NCI-H774 (cell line): ENCODE data around the gene ARHGEF5.
"Not testable (repeated sequence)": the region's sequence is repeated elsewhere in the genome, so short reads cannot be mapped to it uniquely, and the experiment has no call there.

ENCODE experiments used
- DNase-seq: peaks from one replicate; lab custom pipeline; 2025; lab: John Stamatoyannopoulos, UW

ARHGEF5 gene

DNA sequence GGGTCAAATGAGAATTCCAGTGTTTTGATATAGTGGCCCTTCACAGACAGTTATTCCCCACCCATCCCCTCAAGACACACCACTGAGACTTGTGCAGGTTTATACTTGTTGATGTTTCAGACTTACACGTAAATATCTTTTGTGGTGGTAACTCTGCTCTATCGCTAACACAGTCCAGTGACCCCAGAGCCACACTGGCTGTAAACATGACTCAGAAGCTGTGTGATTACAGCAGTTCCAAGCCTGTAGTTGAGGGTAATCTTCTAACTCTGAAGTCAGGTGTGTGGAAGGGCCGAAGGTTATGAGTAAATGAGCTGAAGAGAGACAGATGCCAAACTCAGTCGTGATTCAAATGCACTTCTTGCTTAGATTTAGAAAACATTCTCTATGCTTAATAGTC lies 28.9 kb downstream of the ARHGEF5 start:
- DNase-seq = no peak

DNA sequence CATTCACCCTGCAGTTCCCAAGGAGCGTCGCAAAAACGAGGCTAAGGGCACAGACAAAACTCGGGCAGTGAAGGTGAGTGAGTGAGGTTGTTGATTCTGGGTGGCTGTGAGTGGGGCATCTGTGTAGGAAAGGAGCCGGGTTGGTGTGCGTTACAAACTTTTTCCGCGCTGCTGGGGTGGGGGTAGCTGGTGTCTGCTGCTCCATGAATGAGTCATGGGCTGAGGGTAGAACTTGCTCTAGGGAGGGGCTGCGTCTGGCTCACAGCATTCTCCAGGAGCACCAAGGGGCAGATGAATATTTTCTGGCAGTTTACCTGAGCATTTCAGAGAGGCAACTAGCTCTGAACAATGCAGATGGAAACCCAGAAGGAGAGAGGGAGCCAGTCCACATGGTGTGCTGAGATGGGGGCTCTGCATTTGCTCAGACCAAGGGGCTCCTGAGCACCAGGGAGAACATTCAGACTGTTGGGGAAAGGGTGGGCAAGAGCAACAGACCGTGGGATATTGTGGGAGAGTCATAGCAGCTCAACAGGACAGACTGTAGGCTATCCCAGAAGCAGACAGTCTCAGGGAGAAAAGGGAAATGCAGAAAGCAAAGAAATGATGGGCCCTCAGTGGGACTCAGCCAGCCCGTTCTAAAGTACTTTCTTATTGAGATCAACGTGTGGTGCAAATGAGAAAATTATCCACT lies 29.5 kb downstream of the ARHGEF5 start:
- no peak for DNase-seq

DNA sequence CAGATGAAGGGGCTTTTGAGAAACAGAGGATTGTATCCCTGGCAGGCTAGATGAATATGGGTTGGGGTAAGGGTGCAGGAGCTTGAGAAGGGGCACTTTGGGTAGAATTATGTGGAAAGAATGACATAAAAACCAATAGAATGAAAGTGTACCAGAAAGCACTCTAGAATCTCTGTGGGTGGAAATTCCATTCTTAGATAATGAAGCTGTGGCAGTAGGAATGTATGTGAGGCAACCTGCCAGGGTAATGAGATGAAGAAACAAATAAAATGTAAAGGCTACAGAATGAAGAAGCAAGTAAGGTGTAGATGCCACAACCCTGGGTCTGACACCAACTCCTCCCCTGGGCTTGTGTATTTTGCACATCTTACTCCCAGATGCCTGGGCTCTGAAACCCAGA lies 31.5 kb downstream of the ARHGEF5 start:
- DNase-seq = no peak

DNA sequence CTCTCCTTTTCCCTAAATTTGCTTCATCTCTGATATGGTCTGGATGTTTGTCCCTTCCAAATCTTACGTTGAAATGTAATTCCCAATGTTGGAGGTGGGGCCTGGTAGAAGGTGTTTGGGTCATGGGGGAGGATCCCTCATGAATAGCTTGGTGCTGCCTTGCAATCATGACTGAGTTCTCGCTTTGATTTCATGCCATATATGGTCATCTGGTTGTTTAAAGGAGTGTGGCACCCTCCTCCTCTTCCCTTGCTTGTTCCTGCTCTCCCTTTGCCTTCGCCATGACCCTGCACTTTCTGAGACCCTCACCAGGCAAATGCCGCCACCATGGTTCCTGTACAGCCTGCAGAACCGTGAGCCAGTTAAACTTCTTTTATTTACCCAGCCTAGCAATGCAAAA lies 33.7 kb downstream of the ARHGEF5 start:
- DNase-seq = no peak

DNA sequence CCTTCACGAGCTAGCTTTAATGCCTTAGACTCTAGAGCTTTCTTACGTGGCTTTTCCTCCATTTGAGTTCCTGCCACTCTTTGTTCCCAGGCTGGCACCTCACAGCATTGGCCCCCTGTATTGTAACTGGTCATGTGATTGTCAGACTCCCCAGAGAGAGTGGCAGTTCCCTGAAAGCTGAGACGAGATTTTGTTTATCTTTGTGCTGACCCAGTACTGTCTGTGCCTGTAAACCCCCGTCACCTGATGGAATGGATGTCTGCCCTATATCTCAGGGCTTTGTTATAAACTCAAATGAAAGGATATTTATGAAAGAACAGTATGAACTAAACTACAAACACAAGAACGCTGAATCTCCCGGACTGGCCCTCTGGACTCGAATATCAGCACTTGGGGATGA lies 35.3 kb downstream of the ARHGEF5 start:
- DNase-seq = no peak

DNA sequence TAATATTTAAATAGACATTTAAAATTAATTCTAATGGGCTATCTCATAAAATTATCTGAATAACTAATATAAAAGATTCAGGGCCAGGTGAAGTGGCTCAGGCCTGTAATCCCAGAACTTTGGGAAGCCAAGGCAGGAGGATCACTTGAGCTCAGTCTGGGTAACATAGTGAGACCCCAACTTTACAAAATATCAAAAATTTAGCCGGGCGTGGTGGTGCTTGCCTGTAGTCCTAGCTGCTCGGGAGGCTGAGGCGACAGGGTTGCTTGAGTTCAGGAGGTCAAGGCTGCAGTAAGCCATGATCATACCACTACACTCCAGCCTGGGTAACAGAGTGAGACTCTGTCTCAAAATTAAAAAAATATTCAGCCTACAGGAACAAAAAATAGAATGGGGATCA lies 35.8 kb downstream of the ARHGEF5 start:
- DNase-seq = no peak

DNA sequence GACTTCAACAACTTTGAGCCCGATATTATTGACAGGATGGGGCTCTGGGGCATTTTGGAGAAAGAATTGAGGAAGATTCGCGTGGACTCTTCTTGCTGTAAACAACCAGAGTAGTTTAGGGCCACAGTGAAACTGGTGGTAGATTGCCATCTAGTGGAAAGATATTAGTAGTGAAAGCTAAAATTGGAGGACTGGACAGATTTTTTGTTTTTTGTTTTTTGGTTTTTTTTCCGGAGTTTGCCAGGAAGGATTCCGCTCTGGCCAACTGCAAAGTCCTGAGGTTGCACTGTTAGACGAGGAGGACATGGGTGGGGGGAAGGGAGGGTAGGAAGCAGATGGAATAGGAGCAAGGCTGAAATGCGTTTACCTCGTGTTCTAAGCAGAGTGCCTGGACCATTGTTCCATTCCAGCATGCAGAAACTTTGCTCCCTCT lies 36.6 kb downstream of the ARHGEF5 start:
- DNase-seq = peak; percentile 26

DNA sequence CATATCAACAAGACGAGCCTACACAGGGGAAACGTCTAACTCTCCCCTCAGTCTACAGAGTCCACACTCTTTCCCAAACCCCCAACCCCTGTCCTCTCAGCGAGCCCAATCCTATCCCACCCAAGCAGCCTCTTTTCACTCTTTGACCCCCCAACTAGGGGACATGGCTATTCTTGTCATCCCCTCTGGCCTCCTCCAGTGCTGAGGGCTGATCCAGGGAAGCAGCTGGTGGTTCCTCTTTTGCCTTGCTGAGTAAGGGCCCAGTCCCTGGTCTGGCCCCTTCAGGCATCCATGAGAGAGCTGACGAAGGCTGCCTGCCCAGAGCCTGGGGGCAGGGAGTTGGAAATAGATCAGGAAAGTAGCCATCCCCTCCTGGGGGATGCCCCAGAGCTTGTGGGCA lies 41.9 kb downstream of the ARHGEF5 start:
- DNase-seq = no peak

DNA sequence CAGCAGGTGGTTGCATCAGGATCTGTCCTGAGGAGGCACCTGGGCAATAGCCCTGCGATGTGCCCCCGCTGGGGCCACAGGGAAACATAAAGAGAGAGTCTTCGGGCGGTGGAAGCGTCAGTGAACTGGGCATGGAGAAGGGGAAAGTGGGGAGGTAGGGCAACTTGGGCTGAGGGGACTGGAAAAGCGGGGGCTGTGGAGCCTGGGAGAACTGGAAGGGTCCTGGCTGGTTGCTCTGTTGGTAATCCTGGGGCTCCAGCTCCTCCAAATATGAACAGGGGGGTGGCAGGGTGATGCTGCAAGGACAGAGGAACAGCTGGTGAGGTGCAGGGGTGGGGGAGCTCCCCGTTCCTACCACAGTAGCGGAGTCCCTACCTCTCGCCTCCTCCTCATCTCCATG lies 43.1 kb downstream of the ARHGEF5 start:
- DNase-seq = no peak

DNA sequence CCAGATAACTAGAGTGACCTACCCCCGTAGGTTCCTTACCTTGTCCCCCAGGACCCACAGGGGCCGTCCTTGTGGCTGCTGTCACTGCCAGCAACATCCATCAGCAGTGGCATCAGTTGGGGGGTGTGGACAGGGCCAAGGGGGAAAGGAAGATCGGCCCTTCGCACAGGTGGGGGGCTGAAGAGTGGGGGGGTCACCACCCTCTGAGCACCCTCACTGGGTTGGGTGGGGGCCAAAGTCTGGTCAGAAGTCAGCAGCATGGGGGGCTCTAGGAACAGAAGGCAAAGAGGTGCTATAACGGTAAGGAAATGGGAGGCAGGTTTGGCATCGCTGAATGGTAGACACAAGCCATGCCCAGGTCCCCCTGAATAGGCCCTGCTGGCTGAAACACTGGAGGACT lies 43.7 kb downstream of the ARHGEF5 start:
- DNase-seq = no peak

DNA sequence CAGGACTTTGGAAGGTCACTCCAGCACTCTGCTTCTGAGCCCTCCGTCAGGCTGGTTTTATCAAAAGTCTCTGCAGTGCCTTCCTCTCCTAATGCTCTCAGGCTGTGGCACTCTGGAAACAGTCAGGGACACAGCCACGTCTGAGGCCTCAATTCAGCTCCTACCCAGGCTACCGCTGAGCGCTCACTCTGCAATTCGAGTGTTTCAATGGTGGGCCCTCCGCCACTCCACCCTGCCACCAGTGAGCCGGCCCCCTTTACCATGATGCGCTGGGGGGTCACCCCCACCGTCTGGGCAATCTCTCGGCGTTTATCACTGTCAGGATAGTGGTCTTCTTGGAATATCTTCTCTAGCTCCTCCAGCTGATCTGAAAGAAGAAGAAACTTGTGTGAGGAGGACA lies 44.7 kb downstream of the ARHGEF5 start:
- no peak for DNase-seq

DNA sequence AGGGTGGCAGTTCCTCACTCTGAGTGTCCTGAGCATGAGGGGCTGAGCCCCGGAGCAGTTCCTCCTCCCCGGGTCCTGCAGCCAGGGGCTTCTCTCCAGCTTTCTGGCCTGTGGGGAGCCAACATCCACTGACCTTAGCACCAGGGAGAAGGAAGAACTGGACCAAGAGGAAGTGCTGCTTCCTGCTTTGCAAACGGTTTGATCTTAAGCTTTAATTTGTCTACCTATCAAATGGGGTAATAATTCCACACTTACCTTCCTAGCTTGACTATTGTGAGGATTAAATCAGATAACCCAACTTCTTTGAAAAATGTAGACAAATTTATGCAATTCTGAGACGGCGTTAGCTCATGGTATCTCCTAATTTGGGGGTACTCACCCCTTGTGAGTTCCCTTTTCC lies 46.3 kb downstream of the ARHGEF5 start:
- no peak for DNase-seq

DNA sequence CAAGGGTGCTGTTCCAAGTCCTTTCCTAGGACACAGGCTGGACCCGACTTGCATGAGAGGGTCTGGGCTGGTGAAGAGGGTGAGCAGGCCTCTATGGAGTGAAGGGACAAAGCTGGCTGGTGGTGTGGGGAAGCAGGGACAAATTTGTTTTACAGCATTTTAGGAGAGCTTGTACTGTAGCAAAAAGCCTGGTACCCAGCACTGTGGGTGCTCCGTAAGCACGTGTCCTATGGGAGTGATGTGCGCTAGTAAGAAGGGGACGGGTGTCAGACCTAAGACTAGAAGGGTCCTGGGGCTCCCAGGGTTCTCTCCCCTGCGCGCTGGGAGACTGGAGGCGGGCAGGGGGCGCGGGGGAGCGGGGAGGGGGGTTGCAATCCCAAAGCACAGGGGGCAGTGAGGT lies 47.9 kb downstream of the ARHGEF5 start:
- DNase-seq = no peak

DNA sequence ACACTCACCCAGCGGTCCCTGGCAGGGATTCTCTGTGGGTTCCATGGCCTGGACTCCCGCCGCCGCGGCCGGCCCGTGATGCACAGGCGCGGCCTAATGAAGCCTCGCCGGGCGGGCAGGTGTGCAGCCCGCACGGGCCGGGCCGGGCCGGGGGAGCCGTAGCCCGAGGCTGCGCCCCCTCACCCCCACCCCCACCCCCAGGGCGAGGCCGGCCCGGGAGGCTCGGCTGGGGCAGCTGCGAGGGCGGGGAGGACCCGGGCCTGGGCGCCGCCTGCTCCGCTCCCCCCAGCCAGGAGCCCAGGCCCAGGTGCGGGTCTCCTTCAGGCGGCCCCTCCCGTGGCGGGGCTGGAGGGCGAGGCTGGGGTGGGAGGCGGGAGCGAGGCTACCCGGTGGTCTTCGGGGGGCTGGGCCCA lies 48.5 kb downstream of the ARHGEF5 start, which contains the start of gene NOBOX:
Gene NOBOX, minus strand, starts transcription at position 45 of the 413 bp plus-strand sequence.
- no peak for DNase-seq

DNA sequence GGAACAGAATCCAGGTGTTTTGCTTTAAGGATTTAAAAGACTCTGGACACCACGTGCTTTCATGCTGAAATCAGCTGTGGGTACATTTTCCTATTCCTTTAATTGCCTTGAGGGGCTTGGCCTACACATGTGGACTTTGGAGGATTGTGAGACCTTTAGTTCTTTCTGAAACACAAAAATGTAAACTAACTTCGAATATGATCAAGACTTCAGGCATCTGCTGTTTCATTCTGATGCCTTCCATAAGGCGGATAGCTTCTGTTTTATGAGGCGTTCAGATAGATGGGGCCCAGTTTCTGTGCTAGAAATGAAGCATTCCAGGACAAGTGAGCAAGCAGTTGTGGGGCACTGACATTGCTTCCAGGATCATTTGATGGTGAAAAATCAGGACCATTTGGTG lies 49.7 kb downstream of the ARHGEF5 start:
- no peak for DNase-seq

DNA sequence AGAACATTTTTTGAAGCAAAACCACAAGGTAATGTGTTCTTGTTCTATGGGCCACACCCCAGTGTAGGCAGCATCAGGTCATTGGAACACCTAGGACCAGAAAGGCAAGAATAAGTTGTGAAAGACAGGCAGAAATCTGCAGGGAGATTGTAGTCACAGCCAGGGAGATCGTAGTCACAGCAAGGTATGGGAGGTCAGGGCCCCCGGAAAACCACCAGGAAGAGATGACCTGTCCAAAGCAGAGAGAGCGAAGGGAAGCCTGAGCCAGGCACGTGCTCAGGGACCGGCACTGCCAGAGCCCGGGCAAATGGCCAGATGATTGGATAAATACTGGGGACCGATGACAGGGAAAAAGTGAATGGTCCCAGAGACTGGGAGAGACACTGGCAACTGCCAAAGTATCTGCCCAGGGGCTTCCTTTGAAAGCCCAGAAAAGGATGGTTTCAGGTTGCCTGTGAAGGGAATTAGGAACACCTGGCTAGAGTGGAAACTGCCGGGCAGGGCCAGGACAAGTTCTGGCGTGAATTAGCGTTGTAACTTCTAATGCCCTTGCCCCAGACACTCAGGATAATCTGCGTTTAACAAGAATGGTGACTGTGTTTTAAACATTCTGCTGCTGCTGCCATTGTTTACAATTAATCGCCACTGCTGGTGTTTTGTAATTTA lies 52.2 kb downstream of the ARHGEF5 start:
- DNase-seq = no peak

DNA sequence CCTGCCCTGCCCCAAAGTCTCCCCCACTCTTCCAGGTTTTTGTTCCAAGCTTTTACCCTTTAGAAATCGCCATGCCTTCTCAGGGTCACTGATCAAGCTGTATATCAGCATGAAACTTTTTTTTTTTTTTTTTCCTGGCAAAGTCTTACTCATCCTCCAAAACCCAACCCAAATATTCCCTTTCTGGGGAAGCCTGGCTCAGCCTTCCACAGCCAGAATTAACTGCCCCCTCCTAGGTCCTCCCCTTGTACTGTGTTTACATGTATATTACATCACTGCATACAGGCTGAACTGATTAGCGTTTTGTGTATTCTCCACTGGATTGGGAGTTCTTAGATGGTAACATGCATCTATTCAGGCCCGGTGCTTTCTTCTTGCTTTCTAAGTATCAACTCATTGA lies 52.9 kb downstream of the ARHGEF5 start:
- DNase-seq = no peak

DNA sequence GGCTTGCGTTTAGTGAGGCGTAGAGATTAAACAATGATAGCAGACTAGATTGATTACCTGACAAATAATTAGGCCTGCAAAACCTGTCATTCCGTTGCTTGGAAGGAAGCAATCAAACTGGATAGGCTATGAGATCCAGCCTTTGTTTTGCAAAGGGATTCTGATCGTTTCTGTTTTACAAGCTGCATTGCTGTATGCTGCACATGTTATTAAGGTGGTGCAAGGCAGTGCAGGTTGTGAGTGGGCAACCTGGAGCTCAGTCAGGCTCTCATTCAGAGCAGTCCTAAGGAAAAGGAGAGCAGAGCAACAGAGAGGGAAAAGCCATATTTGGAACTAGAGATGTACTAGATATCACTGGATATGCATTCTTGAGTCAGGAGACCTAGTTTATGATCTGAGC lies 55.2 kb downstream of the ARHGEF5 start:
- no peak for DNase-seq

DNA sequence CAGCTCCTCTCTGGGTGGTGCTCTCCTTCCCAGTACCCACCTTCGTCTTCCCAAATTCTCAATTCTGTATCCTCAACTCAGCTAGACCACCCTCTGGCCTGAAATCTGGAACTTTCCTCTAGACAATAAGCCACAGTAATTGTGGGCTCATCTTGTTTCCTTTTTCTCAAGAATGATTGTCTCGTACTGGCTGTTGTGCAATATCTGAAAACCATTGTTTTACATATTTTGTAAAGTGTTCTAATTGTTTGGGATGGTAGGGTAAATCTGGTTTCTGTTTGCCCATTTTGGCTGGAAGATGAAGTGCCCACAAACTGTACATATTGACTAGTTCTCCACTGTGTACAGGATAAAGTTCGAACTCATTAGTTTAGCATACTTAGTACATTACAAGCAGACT lies 59.6 kb downstream of the ARHGEF5 start:
- no peak for DNase-seq

DNA sequence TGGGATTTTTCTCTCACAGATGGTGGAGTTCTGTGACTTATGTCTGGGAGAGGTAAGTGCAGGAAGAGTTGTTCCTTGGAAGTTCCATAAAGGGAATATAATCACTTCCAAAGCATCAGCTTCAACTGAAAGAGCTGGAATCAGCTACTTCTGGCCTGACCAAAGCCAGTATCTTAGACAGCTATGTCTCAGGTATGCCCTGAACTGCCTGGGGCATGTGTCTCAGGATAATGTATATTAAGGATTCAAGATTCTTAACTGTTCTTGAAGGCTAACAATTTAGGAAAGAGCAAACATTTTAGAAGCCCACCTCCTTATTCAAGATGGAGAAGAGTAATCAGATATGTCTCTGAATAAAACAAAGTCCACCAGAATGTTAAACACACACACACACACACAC lies 60.7 kb downstream of the ARHGEF5 start:
- DNase-seq = no peak

DNA sequence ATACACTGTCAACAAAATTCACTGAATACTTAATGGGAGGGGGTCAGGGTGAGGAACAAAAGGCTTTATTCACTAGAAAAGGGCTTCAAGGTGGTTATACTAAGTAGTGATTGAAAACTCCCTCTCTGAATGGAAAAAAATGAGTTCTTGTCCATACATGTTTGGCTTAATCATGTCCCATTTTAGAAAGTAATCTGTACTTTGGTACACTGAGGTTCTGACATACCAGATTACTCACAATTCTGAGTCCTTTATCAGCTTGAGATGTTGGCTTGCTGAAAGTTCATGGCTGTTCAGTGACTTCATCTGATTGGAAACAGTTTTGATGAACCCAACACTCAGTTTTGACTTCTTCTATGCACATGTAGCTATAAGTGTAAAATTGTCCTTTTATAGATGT lies 61.1 kb downstream of the ARHGEF5 start:
- no peak for DNase-seq

DNA sequence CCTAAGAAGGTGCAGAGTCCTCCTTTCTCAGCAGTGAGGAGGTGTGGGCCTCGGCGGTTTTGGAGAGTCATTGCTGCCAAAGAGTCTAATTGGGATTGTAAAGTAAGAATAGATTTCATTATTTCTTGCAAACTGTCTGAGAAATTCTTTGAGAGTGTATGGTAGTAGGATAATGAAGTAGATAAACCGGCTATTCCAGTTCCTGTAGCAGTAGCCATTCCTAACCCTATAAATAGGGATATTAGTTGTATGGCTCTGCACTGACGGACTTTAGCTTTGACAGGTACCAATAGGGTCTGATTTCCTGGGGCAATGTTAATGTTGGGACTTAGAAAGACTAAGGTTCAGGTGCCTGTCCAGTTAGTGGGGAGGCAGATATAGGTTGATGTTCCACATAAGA lies 63.7 kb downstream of the ARHGEF5 start:
- not testable (repeated sequence) for DNase-seq

DNA sequence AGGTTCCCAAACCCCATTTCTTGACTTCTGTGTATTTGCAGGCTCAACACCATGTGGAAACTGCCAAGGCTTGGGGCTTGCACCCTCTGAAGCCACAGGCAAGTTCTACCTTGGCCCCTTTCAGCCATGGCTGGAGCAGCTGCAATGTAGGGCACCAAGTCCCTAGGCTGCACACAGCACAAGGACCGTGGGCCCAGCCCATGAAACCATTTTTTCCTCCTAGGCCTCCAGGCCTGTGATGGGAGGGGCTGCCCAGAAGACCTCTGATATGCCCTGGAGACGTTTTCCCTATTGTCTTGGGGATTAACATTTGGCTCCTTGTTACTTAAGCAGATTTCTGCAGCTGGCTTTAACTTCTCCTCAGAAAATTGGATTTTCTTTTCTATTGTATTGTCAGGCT lies 72.3 kb downstream of the ARHGEF5 start:
- not testable (repeated sequence) for DNase-seq

DNA sequence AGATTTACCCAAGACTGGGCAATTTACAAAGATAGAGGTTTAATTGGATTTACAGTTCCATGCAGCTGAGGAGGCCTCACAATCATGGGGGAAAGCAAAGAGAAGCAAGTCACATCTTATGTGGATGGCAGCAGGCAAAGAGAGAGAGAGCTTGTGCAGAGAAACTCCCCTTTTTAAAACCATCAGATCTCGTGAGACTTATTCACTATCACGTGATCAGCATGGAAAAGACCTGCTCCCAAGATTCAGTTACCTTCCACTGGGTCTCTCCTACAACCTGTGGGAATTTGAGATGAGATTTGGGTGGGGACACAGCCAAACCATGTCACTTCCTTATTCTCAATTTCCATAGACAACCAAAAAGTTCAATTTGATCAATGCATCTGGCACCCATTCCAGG lies 73.2 kb downstream of the ARHGEF5 start:
- DNase-seq = no peak
